Measurements from ENCODE around the gene ZNF804B.

GRCh38 chr7:88922944-88923343 is 163.4 kb downstream of the ZNF804B start:
- TF ChIP-seq POLR2A (IDR thresholded peaks at IDR 0.05; ENCODE audit: low read depth, low read length): no peak
- no peak for TF ChIP-seq POLR2AphosphoS5 (IDR thresholded peaks at IDR 0.05; ENCODE audit: low read depth, low read length)

All from GM12892 (cell line).